Left lung (tissue), 10 donors: Measurements from ENCODE around the gene NID1. TPM values are rescaled to one million over a fixed set of nuclear protein-coding genes. Genes with fewer than 3 reads are reported as not detected.

Experiments
- ATAC-seq: fragments of 200-7000 bp; cut with Tn5 transposase; one replicate; pipeline ENCODE4 v1.9.1; 2020; ENCODE audit warnings: moderate library complexity
- DNase-seq, 4 donors: peaks; one replicate each; pipeline ENCODE4 v3.0.0-alpha.2; 2013 to 2020
- H3K27ac ChIP-seq, 2 donors: fragments of 200-600 bp; sonication (generic) in 1 of 2; one replicate each; pipeline versions ENCODE4 v1.5.0 to v1.8.0; 2020 to 2021
- H3K27me3 ChIP-seq, 2 donors: fragments of 200-600 bp; sonication (generic) in 1 of 2; one replicate each; pipeline versions ENCODE4 v1.5.0 to v1.8.0; 2020 to 2021
- H3K36me3 ChIP-seq, 2 donors: fragments of 200-600 bp; sonication (generic) in 1 of 2; one replicate each; pipeline versions ENCODE4 v1.5.0 to v1.8.0; 2020 to 2021
- H3K4me1 ChIP-seq, 2 donors: fragments of 200-600 bp; one replicate each; pipeline ENCODE4 v1.8.0; 2021
- H3K4me3 ChIP-seq, 2 donors: fragments of 200-600 bp; sonication (generic) in 1 of 2; one replicate each; pipeline versions ENCODE4 v1.5.0 to v1.8.0; 2020 to 2021; ENCODE audit warnings: mild to moderate bottlenecking in 1 of 2
- H3K9me3 ChIP-seq, 2 donors: fragments of 200-600 bp; sonication (generic) in 1 of 2; one replicate each; pipeline versions ENCODE4 v1.5.0 to v1.8.0; 2020 to 2021
- CTCF ChIP-seq, 2 donors: fragments of 200-600 bp; sonication (generic) in 1 of 2; IDR thresholded peaks; one replicate each; pipeline versions ENCODE4 v1.5.0 to v1.8.0; 2021; ENCODE audit warnings: antibody characterized with exemption in 2 of 2
- intact Hi-C, 2 donors: fragments of 100-400 bp; cut with DNase I; formaldehyde crosslinking; loops; one replicate each; pipeline versions ENCODE4 v1.11.2 to v1.14.2; 2022
- polyA plus RNA-seq, 6 donors: library from polyadenylated mRNA; unstranded; fragments of 120-200 nt; gene quantifications; one replicate each; pipeline ENCODE4 v1.2.1, GENCODE V29; 2013; ENCODE audit not compliant: insufficient read length in 6 of 6
- total RNA-seq, 2 donors: library from RNA; stranded (reverse); fragmentation: NEBNext Ultra II Directional; extraction: Animal tissue kit (Norgen Biotek cat#: 25700); gene quantifications; one replicate each; pipeline ENCODE4 v1.2.1, GENCODE V29; 2021
- donor health status: DM: no; HTN: yes; CAD: no.
- donor health status: DM: no; HTN: no; CAD: no.

NID1 gene
- total and polyA plus RNA-seq, 8 donors: 55.4 to 233 (median 218) TPM

- H3K4me3 ChIP-seq: no peak overlapping the region
- peaks cover 0 to 51% of the 10 kb centered on the region in 2 donors for H3K4me1 ChIP-seq
- intact Hi-C loops: no loop called here
- DNase-seq: peak in 2 of 4 donors; percentile 59 to 86
- peak overlapping the region in 1 of 2 donors; percentile 84 for H3K27ac ChIP-seq
- no peak for TF ChIP-seq CTCF (IDR thresholded peaks at IDR 0.05)
- no peaks in the 10 kb centered on the region for H3K27me3 ChIP-seq
- no peaks in the 10 kb centered on the region for H3K36me3 ChIP-seq
- peak; percentile 73 for ATAC-seq
- H3K9me3 ChIP-seq: no peaks in the 10 kb centered on the region
Observed at GRCh38 chr1:235954306-235955283, 110.3 kb downstream of the NID1 start.

- H3K36me3 ChIP-seq: no peaks in the 10 kb centered on the region
- H3K27ac ChIP-seq: peak overlapping the region in 1 of 2 donors; percentile 84
- no peak overlapping the region for H3K4me3 ChIP-seq
- no peaks in the 10 kb centered on the region for H3K27me3 ChIP-seq
- H3K9me3 ChIP-seq: no peaks in the 10 kb centered on the region
- TF ChIP-seq CTCF (IDR thresholded peaks at IDR 0.05): no peak
- H3K4me1 ChIP-seq: peaks cover 0 to 54% of the 10 kb centered on the region in 2 donors
- no peak for ATAC-seq
- DNase-seq: no peak
- intact Hi-C loops: no loop called here
Observed at GRCh38 chr1:235953801-235954200, 111.1 kb downstream of the NID1 start.

DNA sequence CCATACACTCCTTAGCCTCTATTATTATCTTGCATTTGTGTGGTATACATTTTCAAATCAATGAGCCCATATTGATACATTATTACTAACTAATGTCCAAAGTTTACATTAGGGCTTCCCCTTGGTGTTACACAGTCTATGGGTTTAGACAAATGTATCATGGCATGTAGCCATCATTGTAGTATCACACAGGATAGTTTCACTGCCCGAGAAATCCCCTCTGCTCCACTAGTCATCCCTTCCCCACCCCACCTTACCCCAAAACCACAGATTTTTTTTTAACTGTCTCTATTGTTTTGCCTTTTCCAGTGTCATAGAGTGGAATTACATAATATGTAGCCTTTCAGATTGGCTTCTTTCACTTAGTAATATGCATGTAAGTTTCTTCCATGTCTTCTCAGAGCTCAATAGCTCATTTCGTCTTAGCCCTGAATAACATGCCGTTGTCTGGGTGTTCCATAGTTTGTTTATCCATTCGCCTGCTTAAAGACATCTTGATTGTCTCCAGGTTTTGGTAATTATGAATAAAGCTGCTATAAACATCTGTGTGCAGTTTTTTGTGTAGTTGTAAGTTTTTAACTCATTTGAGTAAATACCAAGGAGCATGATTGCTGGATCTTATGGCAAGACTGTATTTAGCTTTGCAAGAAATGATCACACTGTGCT is 111.8 kb downstream of the NID1 start:
- ATAC-seq (no peak), DNase-seq (no peak)
- no peak for TF ChIP-seq CTCF (IDR thresholded peaks at IDR 0.05)
- Histone ChIP-seq H3K36me3 (no peaks in the 10 kb centered on the region), H3K9me3 (no peaks in the 10 kb centered on the region), H3K27ac (peak overlapping the region in 1 of 2 donors; percentile 84), H3K4me3 (no peak overlapping the region), H3K27me3 (no peaks in the 10 kb centered on the region), H3K4me1 (peaks cover 0 to 61% of the 10 kb centered on the region in 2 donors)
- intact Hi-C loops: no loop called here

- Histone ChIP-seq H3K27me3 (no peaks in the 10 kb centered on the region), H3K9me3 (no peaks in the 10 kb centered on the region), H3K4me1 (peaks cover 0 to 75% of the 10 kb centered on the region in 2 donors), H3K4me3 (no peak overlapping the region), H3K36me3 (no peaks in the 10 kb centered on the region), H3K27ac (no peak overlapping the region)
- DNase-seq: no peak
- no peak for TF ChIP-seq CTCF (IDR thresholded peaks at IDR 0.05)
- intact Hi-C loops: no loop called here
- ATAC-seq: no peak
Observed at GRCh38 chr1:235951661-235952060, 113.2 kb downstream of the NID1 start.

DNA sequence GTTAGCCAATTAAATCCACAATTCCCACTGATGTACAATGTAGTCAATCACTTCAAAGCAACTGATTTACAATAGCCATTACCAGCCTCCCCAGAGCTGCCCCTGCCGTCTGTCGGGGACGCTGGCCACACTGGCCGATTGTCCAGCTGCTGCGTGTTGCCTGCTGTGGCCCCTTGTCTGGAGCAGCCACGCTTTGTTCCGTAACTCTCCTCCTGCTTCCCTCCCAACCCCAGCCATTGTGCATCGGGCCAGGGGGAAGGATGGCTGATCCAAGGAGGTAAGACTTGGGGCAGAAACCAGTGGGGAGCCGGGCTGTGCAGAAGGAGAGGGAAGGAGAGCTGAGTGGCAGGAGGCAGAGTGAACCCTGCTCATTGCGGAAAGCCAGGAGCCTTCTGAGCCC is 114.6 kb downstream of the NID1 start:
- peaks cover 0 to 78% of the 10 kb centered on the region in 2 donors for H3K4me1 ChIP-seq
- no peak overlapping the region for H3K4me3 ChIP-seq
- no peaks in the 10 kb centered on the region for H3K36me3 ChIP-seq
- H3K9me3 ChIP-seq: no peaks in the 10 kb centered on the region
- intact Hi-C loops: no loop called here
- DNase-seq (no peak), ATAC-seq (no peak)
- TF ChIP-seq CTCF (IDR thresholded peaks at IDR 0.05): no peak
- H3K27ac ChIP-seq: no peak overlapping the region
- H3K27me3 ChIP-seq: no peaks in the 10 kb centered on the region
